ENCODE measurements around the gene RSPH1. TPM values are rescaled to one million over a fixed set of nuclear protein-coding genes. Genes with fewer than 3 reads are reported as not detected.

Gene RSPH1
- total RNA-seq, 1 donor from 2014 or later = 0.16 TPM

GRCh38 chr21:42445311-42445710, 50.7 kb downstream of the RSPH1 start:
- DNase-seq = no peak

GRCh38 chr21:42444745-42445059, 51.3 kb downstream of the RSPH1 start:
- no peak for DNase-seq

GRCh38 chr21:42443876-42444744, 51.9 kb downstream of the RSPH1 start:
- DNase-seq = no peak

- no peak for DNase-seq
Observed at GRCh38 chr21:42443181-42443785, 52.7 kb downstream of the RSPH1 start.

GRCh38 chr21:42441963-42442362, 54.1 kb downstream of the RSPH1 start:
- DNase-seq = no peak

GRCh38 chr21:42440187-42440792, 55.7 kb downstream of the RSPH1 start:
- no peak for DNase-seq

GRCh38 chr21:42439284-42440186, 56.5 kb downstream of the RSPH1 start:
- no peak for DNase-seq

GRCh38 chr21:42438316-42439205, 57.5 kb downstream of the RSPH1 start:
- no peak for DNase-seq

- no peak for DNase-seq
Observed at GRCh38 chr21:42437786-42438185, 58.2 kb downstream of the RSPH1 start.

GRCh38 chr21:42436914-42437313, 59.1 kb downstream of the RSPH1 start:
- DNase-seq = no peak

GRCh38 chr21:42435833-42436232, 60.2 kb downstream of the RSPH1 start:
- DNase-seq = no peak

GRCh38 chr21:42435401-42435800, 60.6 kb downstream of the RSPH1 start:
- no peak for DNase-seq

GRCh38 chr21:42434884-42435283, 61.1 kb downstream of the RSPH1 start:
- no peak for DNase-seq

- DNase-seq = no peak
Observed at GRCh38 chr21:42433946-42434551, 62.0 kb downstream of the RSPH1 start.

GRCh38 chr21:42432695-42433094, 63.3 kb downstream of the RSPH1 start:
- no peak for DNase-seq

GRCh38 chr21:42431196-42431595, 64.8 kb downstream of the RSPH1 start:
- DNase-seq = no peak

GRCh38 chr21:42430521-42430920, 65.5 kb downstream of the RSPH1 start:
- no peak for DNase-seq

- DNase-seq = no peak
Observed at GRCh38 chr21:42429856-42430255, 66.2 kb downstream of the RSPH1 start.

GRCh38 chr21:42429021-42429420, 67.0 kb downstream of the RSPH1 start:
- no peak for DNase-seq

- DNase-seq = no peak
Observed at GRCh38 chr21:42427809-42428419, 68.1 kb downstream of the RSPH1 start.

Data from occipital lobe (tissue), 2 donors.